ENCODE measurements around the gene CCDC33.

DNA sequence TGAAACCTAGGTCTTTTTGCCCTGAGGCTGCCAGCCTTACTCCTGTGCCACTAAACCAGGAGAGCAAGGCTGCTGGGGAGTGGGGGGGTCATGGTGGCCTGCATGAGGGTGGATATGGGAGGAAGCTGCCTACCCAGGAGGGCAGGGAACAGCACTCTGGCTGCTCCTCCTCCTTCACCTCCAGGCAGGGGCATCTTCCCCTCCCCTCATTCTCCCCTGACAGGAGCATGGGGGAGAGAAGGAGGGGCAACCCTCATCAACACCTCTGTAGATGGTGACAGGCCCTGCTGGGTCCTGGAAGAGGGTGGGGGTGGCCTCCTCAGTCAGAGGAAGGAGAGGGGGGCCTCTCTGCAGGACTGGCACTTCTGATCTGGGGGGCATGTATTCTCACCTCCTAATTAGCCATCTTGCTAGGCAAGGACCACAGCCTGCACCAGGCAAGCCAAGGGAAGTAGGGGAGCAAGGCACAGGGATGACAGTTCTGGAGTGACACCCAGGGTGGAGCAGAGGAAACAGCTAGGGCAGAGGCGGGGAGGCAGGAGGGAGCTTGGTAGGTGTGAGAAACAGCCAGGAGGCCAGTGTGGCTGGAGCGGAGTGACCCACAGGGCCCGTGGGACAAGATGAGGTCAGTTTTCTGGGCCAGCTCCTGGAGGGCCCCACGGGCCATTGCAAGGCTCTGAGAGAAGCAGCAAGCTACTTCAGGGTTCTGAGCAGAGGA lies 4.9 kb downstream of the CCDC33 start:
- TF ChIP-seq, protein P1, sequence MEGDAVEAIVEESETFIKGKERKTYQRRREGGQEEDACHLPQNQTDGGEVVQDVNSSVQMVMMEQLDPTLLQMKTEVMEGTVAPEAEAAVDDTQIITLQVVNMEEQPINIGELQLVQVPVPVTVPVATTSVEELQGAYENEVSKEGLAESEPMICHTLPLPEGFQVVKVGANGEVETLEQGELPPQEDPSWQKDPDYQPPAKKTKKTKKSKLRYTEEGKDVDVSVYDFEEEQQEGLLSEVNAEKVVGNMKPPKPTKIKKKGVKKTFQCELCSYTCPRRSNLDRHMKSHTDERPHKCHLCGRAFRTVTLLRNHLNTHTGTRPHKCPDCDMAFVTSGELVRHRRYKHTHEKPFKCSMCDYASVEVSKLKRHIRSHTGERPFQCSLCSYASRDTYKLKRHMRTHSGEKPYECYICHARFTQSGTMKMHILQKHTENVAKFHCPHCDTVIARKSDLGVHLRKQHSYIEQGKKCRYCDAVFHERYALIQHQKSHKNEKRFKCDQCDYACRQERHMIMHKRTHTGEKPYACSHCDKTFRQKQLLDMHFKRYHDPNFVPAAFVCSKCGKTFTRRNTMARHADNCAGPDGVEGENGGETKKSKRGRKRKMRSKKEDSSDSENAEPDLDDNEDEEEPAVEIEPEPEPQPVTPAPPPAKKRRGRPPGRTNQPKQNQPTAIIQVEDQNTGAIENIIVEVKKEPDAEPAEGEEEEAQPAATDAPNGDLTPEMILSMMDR (IDR thresholded peaks at IDR 0.05; ENCODE audit: low read depth, low read length, poor library complexity, severe bottlenecking), result no peak
- TF ChIP-seq EZH2phosphoT487 (IDR thresholded peaks at IDR 0.05; ENCODE audit: borderline replicate concordance, low read length), result no peak

All from DOHH2 (cell line).